OCI-LY7 (cell line): Measurements from ENCODE around the gene AOAH.

Experiments
- EZH2phosphoT487 ChIP-seq: fragments of 200-600 bp; sonication (generic); IDR thresholded peaks from 2 replicates; pipeline ENCODE4 v1.6.1; 2018; ENCODE audit warnings: low read depth, borderline replicate concordance, mild to moderate bottlenecking, mixed run types, antibody characterized with exemption, low read length, moderate library complexity, mixed read lengths
- TF ChIP-seq, protein P1 (sequence below): fragments of 200-600 bp; sonication (generic); conservative IDR thresholded peaks from 2 replicates; pipeline ENCODE4 v1.5.1; 2014; ENCODE audit warnings: mild to moderate bottlenecking, antibody characterized with exemption, low read length, moderate library complexity, mixed read lengths

GRCh38 chr7:36507475-36508440 lies 216.5 kb downstream of the AOAH start:
- TF ChIP-seq, protein P1, sequence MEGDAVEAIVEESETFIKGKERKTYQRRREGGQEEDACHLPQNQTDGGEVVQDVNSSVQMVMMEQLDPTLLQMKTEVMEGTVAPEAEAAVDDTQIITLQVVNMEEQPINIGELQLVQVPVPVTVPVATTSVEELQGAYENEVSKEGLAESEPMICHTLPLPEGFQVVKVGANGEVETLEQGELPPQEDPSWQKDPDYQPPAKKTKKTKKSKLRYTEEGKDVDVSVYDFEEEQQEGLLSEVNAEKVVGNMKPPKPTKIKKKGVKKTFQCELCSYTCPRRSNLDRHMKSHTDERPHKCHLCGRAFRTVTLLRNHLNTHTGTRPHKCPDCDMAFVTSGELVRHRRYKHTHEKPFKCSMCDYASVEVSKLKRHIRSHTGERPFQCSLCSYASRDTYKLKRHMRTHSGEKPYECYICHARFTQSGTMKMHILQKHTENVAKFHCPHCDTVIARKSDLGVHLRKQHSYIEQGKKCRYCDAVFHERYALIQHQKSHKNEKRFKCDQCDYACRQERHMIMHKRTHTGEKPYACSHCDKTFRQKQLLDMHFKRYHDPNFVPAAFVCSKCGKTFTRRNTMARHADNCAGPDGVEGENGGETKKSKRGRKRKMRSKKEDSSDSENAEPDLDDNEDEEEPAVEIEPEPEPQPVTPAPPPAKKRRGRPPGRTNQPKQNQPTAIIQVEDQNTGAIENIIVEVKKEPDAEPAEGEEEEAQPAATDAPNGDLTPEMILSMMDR: no peak
- TF ChIP-seq EZH2phosphoT487: no peak
